ENCODE data around the gene CNTNAP4. TPM values are rescaled to one million over a fixed set of nuclear protein-coding genes. Genes with fewer than 3 reads are reported as not detected.

The CNTNAP4 gene
- total RNA-seq, 3 donors from 2014 or later, result not detected

GRCh38 chr16:76386784-76387183 is 109.6 kb downstream of the CNTNAP4 start:
- H3K9me3 ChIP-seq, result no peaks in the 10 kb centered on the region
- H3K36me3 ChIP-seq, result no peaks in the 10 kb centered on the region
- no peaks in the 10 kb centered on the region for H3K27me3 ChIP-seq
- intact Hi-C loops (cut with DNase I; ENCODE audit: low total_unique reads), result loop anchor here (10.0 kb wide), 1 partner anchor 568 kb away; no protein-coding TSS in a partner anchor
- no peak for DNase-seq (ENCODE audit: low spot score in 2 of 2)
- no peak overlapping the region for H3K4me3 ChIP-seq
- TF ChIP-seq CTCF (IDR thresholded peaks at IDR 0.05), result no peak
- no peak for TF ChIP-seq POLR2AphosphoS5 (IDR thresholded peaks at IDR 0.05)
- TF ChIP-seq POLR2A (IDR thresholded peaks at IDR 0.05), result no peak
- no peaks in the 10 kb centered on the region for H3K4me1 ChIP-seq
- H3K27ac ChIP-seq, result no peak overlapping the region

- no peaks in the 10 kb centered on the region for H3K27me3 ChIP-seq
- intact Hi-C loops (cut with DNase I; ENCODE audit: low total_unique reads), result loop anchor here (10.0 kb wide), 1 partner anchor 567 kb away; no protein-coding TSS in a partner anchor
- no peak for TF ChIP-seq POLR2A (IDR thresholded peaks at IDR 0.05)
- TF ChIP-seq CTCF (IDR thresholded peaks at IDR 0.05), result no peak
- no peak for TF ChIP-seq POLR2AphosphoS5 (IDR thresholded peaks at IDR 0.05)
- no peaks in the 10 kb centered on the region for H3K36me3 ChIP-seq
- H3K4me3 ChIP-seq, result no peak overlapping the region
- H3K4me1 ChIP-seq, result no peaks in the 10 kb centered on the region
- no peaks in the 10 kb centered on the region for H3K9me3 ChIP-seq
- no peak for DNase-seq (ENCODE audit: low spot score in 2 of 2)
- H3K27ac ChIP-seq, result no peak overlapping the region
Observed at GRCh38 chr16:76387994-76388393, 110.8 kb downstream of the CNTNAP4 start.

GRCh38 chr16:76389126-76389525 is 111.9 kb downstream of the CNTNAP4 start:
- no peak for DNase-seq (ENCODE audit: low spot score in 2 of 2)
- intact Hi-C loops (cut with DNase I; ENCODE audit: low total_unique reads), result loop anchor here (10.0 kb wide), 1 partner anchor 566 kb away; no protein-coding TSS in a partner anchor
- TF ChIP-seq POLR2AphosphoS5 (IDR thresholded peaks at IDR 0.05) (no peak), CTCF (IDR thresholded peaks at IDR 0.05) (no peak), POLR2A (IDR thresholded peaks at IDR 0.05) (no peak)

DNA sequence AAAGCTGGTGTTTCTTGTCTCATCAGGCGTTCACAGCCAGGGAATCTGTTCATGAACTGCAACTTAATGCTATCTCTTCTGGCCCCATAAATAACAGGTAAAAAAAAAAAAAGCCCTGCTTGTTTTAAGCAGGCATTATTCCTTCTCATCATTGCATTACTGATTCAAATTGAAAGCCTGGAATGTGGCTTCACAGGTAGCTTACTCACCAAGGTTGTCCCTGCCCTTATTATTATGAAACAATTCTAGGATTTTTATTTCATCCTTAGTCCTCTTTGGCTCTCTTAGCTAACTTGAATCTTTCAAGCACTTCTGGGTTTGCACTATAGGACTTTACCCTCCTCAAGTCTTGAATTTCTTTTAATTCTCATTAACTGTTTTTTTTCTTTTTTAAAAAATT is 113.3 kb downstream of the CNTNAP4 start:
- DNase-seq (ENCODE audit: low spot score in 2 of 2), result no peak
- TF ChIP-seq POLR2A (IDR thresholded peaks at IDR 0.05) (no peak), CTCF (IDR thresholded peaks at IDR 0.05) (no peak), POLR2AphosphoS5 (IDR thresholded peaks at IDR 0.05) (no peak)

More at GRCh38 chr16:76389126-76389525, 111.9 kb downstream of the CNTNAP4 start:
- H3K9me3 ChIP-seq, result no peaks in the 10 kb centered on the region
- H3K27ac ChIP-seq, result no peak overlapping the region
- H3K36me3 ChIP-seq, result no peaks in the 10 kb centered on the region
- no peak overlapping the region for H3K4me3 ChIP-seq
- no peaks in the 10 kb centered on the region for H3K27me3 ChIP-seq
- no peaks in the 10 kb centered on the region for H3K4me1 ChIP-seq

DNA sequence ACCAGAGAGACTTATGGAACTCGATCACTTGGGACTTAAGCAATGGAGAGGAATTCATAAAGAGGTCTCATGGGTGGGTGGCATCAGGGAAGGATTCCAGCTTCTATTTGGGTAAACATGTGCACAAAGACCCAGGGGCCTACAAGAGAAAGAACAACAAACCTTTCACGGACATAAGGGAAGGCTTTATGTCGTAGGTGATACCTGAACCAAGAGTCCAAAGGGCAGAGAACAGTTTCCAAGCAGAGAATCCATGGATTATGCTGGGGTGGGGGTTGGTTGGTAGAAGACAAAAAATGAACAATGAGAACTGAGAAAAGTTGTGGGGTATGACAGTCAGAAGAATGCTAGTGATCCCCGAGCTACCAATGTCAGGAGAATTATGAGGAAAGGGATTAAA is 119.8 kb downstream of the CNTNAP4 start:
- Histone ChIP-seq H3K4me1 (no peaks in the 10 kb centered on the region), H3K27ac (no peak overlapping the region), H3K36me3 (no peaks in the 10 kb centered on the region), H3K4me3 (no peak overlapping the region), H3K27me3 (no peaks in the 10 kb centered on the region), H3K9me3 (no peaks in the 10 kb centered on the region)
- TF ChIP-seq POLR2AphosphoS5 (IDR thresholded peaks at IDR 0.05) (no peak), POLR2A (IDR thresholded peaks at IDR 0.05) (no peak), CTCF (IDR thresholded peaks at IDR 0.05) (no peak)
- intact Hi-C loops (cut with DNase I; ENCODE audit: low total_unique reads), result no loop called here
- DNase-seq (ENCODE audit: low spot score in 2 of 2), result no peak

More for the DNA sequence above, 113.3 kb downstream of the CNTNAP4 start:
- intact Hi-C loops (cut with DNase I; ENCODE audit: low total_unique reads), result no loop called here
- H3K27me3 ChIP-seq, result no peaks in the 10 kb centered on the region
- no peak overlapping the region for H3K4me3 ChIP-seq
- no peak overlapping the region for H3K27ac ChIP-seq
- H3K36me3 ChIP-seq, result no peaks in the 10 kb centered on the region
- no peaks in the 10 kb centered on the region for H3K4me1 ChIP-seq
- no peaks in the 10 kb centered on the region for H3K9me3 ChIP-seq
